Sigmoid colon (tissue), 7 donors: Measurements from ENCODE around the gene MSANTD2. TPM values are rescaled to one million over a fixed set of nuclear protein-coding genes. Genes with fewer than 3 reads are reported as not detected.

Experiments
- DNase-seq: peaks from one replicate; pipeline ENCODE4 v3.0.0-alpha.2; 2019
- H3K27ac ChIP-seq, 4 donors: fragments of 200-600 bp; sonication (generic); one replicate each; pipeline ENCODE4 v1.5.1; 2016 to 2019; ENCODE audit warnings: mild to moderate bottlenecking in 1 of 4
- H3K27me3 ChIP-seq, 3 donors: fragments of 200-600 bp; sonication (generic); one replicate each; pipeline ENCODE4 v1.5.1; 2019; ENCODE audit warnings: mild to moderate bottlenecking in 1 of 3
- H3K36me3 ChIP-seq, 4 donors: fragments of 200-600 bp; sonication (generic); one replicate each; pipeline ENCODE4 v1.5.1; 2016 to 2019
- H3K4me1 ChIP-seq, 4 donors: fragments of 200-600 bp; sonication (generic); one replicate each; pipeline ENCODE4 v1.5.1; 2017 to 2019
- H3K4me3 ChIP-seq, 4 donors: fragments of 200-600 bp; sonication (generic); one replicate each; pipeline ENCODE4 v1.5.1; 2017 to 2019; ENCODE audit warnings: mild to moderate bottlenecking in 2 of 4, moderate library complexity in 1 of 4
- H3K9me3 ChIP-seq, 4 donors: fragments of 200-600 bp in 3 of 4; sonication (generic) in 3 of 4; one replicate each; pipeline versions ENCODE4 v1.5.1 to v1.6.1; 2013 to 2019
- CTCF ChIP-seq, 4 experiments: fragments of 450-650 bp in 3 of 4; fragments of 200-600 bp in 1 of 4; IDR thresholded peaks; one replicate each; pipeline ENCODE4 v1.5.1; 2016 to 2019; ENCODE audit warnings: antibody characterized with exemption in 4 of 4, mild to moderate bottlenecking in 3 of 4, moderate library complexity in 2 of 4
- EP300 ChIP-seq, 4 donors: sonication (generic); formaldehyde crosslinking; IDR thresholded peaks; one replicate each; pipeline ENCODE4 v1.6.1; 2017; ENCODE audit warnings: antibody characterized with exemption in 4 of 4
- POLR2A ChIP-seq, 2 donors: fragments of 450-650 bp; IDR thresholded peaks; one replicate each; pipeline ENCODE4 v1.6.1; 2016; ENCODE audit warnings: antibody characterized with exemption in 2 of 2, mild to moderate bottlenecking in 2 of 2, moderate library complexity in 2 of 2
- POLR2AphosphoS5 ChIP-seq, 4 donors: sonication (generic); formaldehyde crosslinking; IDR thresholded peaks; one replicate each; pipeline ENCODE4 v1.6.1; 2017; ENCODE audit warnings: antibody characterized with exemption in 4 of 4
- WGBS, 2 donors: extraction: QIAGEN DNeasy Blood & Tissue Kit; methylation state at CpG; one replicate each; pipeline ENCODE4 v1.1.7; 2013; 5-methylcytosine and 5-hydroxymethylcytosine counted together
- intact Hi-C: fragments of 100-400 bp; cut with DNase I; formaldehyde crosslinking; loops from one replicate; pipeline ENCODE4 v1.15.1; 2023
- polyA plus RNA-seq, 3 donors: library from polyadenylated mRNA; stranded (reverse); fragments of 200-250 nt; gene quantifications; one replicate each; pipeline ENCODE4 v1.2.3, GENCODE V29; 2013
- total RNA-seq, 4 donors: library from RNA; depleted of rRNA; stranded (reverse); fragments of >200 nt; gene quantifications; one replicate each; pipeline ENCODE4 v1.1.0, GENCODE V29; 2016
- donor health status: healthy with polysubstance abuse.
- donor health status: Bipolar disorder and iron deficiency.
- donor health status: healthy.

The MSANTD2 gene
- total and polyA plus RNA-seq, 7 donors: 1.6 to 23.8 (median 8.6) TPM

- peaks cover 0 to 15% (median 6%) of the 10 kb centered on the region in 4 donors for H3K4me1 ChIP-seq
- H3K27me3 ChIP-seq: peaks cover 12 to 93% (median 67%) of the 10 kb centered on the region in 3 donors
- no peak for DNase-seq
- WGBS, 2 donors: 91 to 95% methylated on average over 7 of the region's 7 CpGs
- no peaks in the 10 kb centered on the region for H3K9me3 ChIP-seq
- no peak overlapping the region for H3K27ac ChIP-seq
- TF ChIP-seq CTCF (IDR thresholded peaks at IDR 0.05) (no peak), POLR2A (IDR thresholded peaks at IDR 0.05) (no peak), POLR2AphosphoS5 (IDR thresholded peaks at IDR 0.05) (no peak), EP300 (IDR thresholded peaks at IDR 0.05) (no peak)
- H3K4me3 ChIP-seq: no peak overlapping the region
- intact Hi-C loops: loop anchor here (10.0 kb wide), 1 partner anchor 201 kb away; the partner anchor contains the start of gene CCDC15
- no peaks in the 10 kb centered on the region for H3K36me3 ChIP-seq
These were observed 46.6 kb downstream of the MSANTD2 start for GRCh38 chr11:124753624-124754023.

- H3K36me3 ChIP-seq: no peaks in the 10 kb centered on the region
- H3K9me3 ChIP-seq: no peaks in the 10 kb centered on the region
- no peak for DNase-seq
- intact Hi-C loops: loop anchor here (10.0 kb wide), 1 partner anchor 202 kb away; the partner anchor contains the start of gene CCDC15
- no peak overlapping the region for H3K27ac ChIP-seq
- no peak overlapping the region for H3K4me3 ChIP-seq
- TF ChIP-seq EP300 (IDR thresholded peaks at IDR 0.05) (no peak), POLR2AphosphoS5 (IDR thresholded peaks at IDR 0.05) (no peak), POLR2A (IDR thresholded peaks at IDR 0.05) (no peak), CTCF (IDR thresholded peaks at IDR 0.05) (no peak)
- peaks cover 0 to 10% (median 2%) of the 10 kb centered on the region in 4 donors for H3K4me1 ChIP-seq
- peaks cover 12 to 93% (median 69%) of the 10 kb centered on the region in 3 donors for H3K27me3 ChIP-seq
These were observed 47.0 kb downstream of the MSANTD2 start for GRCh38 chr11:124753205-124753604.

GRCh38 chr11:124752471-124753102 is 47.6 kb downstream of the MSANTD2 start:
- TF ChIP-seq EP300 (IDR thresholded peaks at IDR 0.05) (no peak), CTCF (IDR thresholded peaks at IDR 0.05) (no peak), POLR2AphosphoS5 (IDR thresholded peaks at IDR 0.05) (no peak), POLR2A (IDR thresholded peaks at IDR 0.05) (no peak)
- H3K27me3 ChIP-seq: peaks cover 11 to 93% (median 68%) of the 10 kb centered on the region in 3 donors
- H3K9me3 ChIP-seq: no peaks in the 10 kb centered on the region
- intact Hi-C loops: loop anchor here (10.0 kb wide), 1 partner anchor 202 kb away; the partner anchor contains the start of gene CCDC15
- H3K4me3 ChIP-seq: no peak overlapping the region
- peaks cover 0 to 7% (median 0%) of the 10 kb centered on the region in 4 donors for H3K4me1 ChIP-seq
- H3K27ac ChIP-seq: no peak overlapping the region
- WGBS, 2 donors: 48 to 60% methylated on average over 10 of the region's 10 CpGs
- no peak for DNase-seq
- H3K36me3 ChIP-seq: no peaks in the 10 kb centered on the region

GRCh38 chr11:124751741-124752470 is 48.3 kb downstream of the MSANTD2 start, which contains the start of gene VSIG2:
TSS of gene VSIG2 (minus strand) at chr11:124752255. CDS start at chr11:124752137, 118 bp downstream.
- WGBS, 2 donors: 9 to 59% methylated on average over 42 of the region's 42 CpGs
- intact Hi-C loops: loop anchor here (10.0 kb wide), 1 partner anchor 203 kb away; the partner anchor contains the start of gene CCDC15
- Histone ChIP-seq H3K36me3 (no peaks in the 10 kb centered on the region), H3K4me1 (peaks cover 0 to 11% (median 3%) of the 10 kb centered on the region in 4 donors), H3K4me3 (peak within 1 kb of the TSS in 1 of 4 donors; percentile 3), H3K9me3 (no peaks in the 10 kb centered on the region), H3K27ac (no peak within 1 kb of the TSS), H3K27me3 (peaks cover 15 to 93% (median 68%) of the 10 kb centered on the region in 3 donors)
- DNase-seq: no peak
- TF ChIP-seq POLR2A (IDR thresholded peaks at IDR 0.05): no peak
- TF ChIP-seq EP300 (IDR thresholded peaks at IDR 0.05): no peak
- no peak for TF ChIP-seq POLR2AphosphoS5 (IDR thresholded peaks at IDR 0.05)
- TF ChIP-seq CTCF (IDR thresholded peaks at IDR 0.05): no peak
